Measurements from ENCODE around the gene CHRNE.
"Not testable (repeated sequence)": the region's sequence is repeated elsewhere in the genome, so short reads cannot be mapped to it uniquely, and the experiment has no call there.

GRCh38 chr17:4906642-4907041 is 3.7 kb upstream of the CHRNE start:
- not testable (repeated sequence) for TF ChIP-seq POLR2A, POLR2AphosphoS5 (IDR thresholded peaks at IDR 0.05; ENCODE audit: low read depth, low read length)
